ENCODE data around the gene GLT8D2.

GLT8D2 gene, protein sequence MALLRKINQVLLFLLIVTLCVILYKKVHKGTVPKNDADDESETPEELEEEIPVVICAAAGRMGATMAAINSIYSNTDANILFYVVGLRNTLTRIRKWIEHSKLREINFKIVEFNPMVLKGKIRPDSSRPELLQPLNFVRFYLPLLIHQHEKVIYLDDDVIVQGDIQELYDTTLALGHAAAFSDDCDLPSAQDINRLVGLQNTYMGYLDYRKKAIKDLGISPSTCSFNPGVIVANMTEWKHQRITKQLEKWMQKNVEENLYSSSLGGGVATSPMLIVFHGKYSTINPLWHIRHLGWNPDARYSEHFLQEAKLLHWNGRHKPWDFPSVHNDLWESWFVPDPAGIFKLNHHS

DNA sequence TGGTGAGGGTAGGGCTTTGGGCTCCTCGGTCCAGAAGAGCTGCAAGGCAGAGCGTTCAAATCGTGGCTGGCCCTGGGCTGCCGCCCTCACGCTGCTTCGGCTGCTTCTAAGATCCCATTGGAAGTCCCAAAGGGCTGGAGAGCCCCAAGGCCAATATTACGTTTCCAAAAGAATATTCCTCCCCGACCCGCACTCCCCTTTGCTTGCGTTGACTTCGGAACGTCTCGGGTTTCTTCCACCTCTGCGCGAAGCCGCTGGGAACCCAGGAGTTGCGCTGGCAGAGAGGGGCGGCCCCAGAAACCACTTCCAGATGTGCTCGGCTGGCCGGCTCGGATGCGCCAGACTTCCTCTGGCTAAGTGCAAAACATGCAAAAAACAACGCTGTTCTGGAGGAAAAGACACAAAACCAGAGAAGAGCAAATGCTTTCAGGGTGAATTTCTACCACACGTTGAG is at the start of gene GLT8D2:
Gene GLT8D2, minus strand, starts transcription at position 285 of the 454 bp plus-strand sequence. CDS start 30,539 bp downstream, outside the sequence.
- no peak for FAIRE-seq

DNA sequence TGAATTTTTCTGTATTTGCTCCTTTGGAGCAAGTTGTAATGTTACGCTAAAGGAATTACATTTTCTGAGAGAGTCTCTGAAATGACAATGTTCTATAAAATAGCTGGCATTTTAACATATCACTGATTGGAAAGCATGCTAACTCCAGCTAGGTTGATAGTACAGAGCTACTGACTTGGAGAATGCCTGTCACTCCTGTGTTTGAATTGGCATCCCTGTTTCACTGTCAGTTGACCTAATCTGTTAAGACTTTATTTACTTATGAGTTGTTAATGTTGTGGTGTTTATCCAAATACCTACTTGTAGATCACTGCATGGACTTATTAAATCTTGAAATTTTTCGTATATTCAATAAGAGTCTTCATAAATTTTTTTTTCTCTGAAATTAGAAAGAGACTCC is 48.0 kb upstream of the GLT8D2 start:
- no peak for FAIRE-seq

DNA sequence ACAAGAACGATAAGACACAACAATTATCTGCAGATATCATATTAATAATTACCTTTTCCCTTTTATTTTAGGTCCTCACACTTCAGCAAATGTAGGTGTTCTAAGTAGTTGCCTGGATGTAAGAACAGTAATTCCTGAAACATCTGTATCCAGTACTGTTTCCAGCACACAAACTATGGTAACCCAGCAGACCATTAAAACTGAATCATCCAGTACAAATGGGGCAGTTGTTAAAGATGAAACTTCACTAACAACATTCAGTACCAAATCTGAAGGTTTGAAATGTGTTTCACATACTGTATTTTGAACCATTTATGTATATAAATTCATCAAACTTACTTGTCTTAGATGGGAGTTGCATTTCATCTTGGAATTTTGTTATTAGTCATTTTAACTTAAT is 45.3 kb upstream of the GLT8D2 start:
- FAIRE-seq, result no peak

DNA sequence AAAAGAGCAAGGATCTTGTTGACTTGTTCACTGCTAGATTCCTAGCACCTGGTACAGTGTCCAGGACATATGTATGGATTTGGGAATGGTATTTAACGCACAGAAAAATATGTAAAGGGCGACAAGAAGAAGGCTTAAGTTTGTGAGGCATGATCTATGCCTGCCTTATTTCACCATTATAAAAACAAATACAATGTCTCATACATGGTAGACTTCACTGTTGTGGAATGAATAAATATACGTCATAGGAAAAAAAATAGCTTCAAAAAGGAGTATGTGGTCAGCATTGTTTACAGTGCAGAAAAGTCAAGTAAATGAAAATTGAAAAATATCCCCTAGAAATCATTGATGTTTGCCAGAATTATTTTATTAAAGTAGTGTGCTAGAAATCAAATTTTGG is 44.3 kb upstream of the GLT8D2 start:
- no peak for FAIRE-seq

DNA sequence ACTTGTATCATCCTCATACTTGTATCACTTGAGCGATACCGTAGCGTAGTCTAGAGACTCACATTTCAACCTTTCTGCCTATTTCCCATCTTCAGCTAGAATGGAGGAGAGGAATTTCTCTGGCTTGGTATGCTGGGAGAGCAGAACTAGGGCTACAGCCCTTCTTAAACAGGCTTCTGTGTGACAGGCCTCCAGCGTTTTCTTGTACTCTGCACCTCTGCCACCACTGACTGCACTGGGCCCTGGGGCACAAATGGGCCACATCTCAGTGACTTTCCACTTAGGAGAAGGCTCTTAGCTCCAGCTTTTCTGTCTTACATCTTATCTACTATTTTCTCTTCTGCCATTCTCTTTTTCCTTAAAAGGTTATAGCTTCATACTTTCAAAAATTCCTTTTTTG is 41.1 kb upstream of the GLT8D2 start:
- FAIRE-seq, result no peak

DNA sequence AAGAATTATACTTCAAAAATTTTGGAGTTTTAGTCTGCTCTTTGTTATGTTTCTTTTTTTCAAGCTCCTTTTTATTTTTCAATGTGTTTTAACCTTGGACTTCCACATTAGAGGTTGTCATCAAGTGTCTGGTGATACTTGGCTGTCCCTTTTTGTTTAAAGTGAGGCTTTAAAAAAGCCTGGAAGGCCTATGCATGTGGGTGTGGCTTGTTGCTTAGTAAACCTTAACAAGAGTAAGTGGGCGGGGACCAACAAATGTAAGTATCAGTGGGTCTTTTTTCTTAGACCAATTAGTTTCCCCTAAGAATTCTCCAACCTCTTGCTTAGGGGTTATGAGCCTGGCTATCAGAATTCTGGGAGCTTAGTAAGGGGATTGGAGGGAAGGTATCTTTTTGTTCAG is 40.7 kb upstream of the GLT8D2 start:
- no peak for FAIRE-seq

DNA sequence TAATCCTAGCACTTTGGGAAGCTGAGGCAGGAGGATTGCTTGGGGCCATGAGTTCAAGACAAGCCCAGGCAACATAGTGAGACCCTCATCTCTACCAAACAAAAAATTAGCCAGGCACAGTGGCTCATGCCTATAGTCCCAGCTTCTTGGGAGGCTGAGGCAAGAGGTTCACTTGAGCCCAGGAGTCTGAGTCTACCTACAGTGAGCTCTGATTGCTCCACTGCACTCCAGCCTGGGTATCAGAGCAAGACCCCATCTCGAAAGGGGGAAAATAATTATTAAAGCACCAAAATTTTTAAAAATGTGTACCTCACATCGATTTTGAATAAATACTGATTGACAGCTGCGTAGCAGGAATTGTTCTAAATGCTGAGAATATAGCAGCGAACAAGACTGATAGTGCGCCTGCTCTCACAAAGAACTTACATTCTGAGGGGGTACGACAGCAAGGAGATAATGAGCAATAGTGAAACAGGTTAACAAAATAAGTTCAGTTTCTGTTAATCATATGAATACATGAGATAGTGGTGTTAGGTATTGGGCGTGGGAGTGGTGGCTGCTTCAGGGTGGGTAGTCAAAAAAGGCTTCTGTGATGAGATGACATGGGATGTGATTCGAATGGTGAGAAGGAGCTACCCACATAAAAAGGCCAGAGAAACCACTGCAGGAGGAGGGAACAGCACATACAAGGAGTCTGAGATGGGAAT is 33.9 kb upstream of the GLT8D2 start:
- FAIRE-seq, result no peak

DNA sequence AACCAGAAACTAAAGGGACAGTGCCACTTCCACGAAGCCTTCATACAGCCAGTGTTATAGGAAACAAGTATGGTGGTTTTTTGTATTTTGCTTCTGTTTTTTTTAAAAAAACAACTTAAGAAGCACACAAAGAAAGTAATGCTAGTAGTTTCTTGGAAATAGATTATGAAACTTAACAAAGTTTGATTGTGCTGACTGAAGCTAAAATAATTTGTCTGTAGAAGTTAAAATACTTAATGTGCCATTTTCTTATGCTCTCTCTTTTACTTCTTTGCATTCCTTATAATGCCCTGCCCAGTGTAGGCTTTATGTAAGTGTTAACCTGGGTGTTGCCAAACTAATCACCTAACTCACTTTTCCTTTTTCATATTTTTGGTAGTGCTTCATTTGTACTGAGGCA is 30.8 kb upstream of the GLT8D2 start:
- FAIRE-seq, result no peak

DNA sequence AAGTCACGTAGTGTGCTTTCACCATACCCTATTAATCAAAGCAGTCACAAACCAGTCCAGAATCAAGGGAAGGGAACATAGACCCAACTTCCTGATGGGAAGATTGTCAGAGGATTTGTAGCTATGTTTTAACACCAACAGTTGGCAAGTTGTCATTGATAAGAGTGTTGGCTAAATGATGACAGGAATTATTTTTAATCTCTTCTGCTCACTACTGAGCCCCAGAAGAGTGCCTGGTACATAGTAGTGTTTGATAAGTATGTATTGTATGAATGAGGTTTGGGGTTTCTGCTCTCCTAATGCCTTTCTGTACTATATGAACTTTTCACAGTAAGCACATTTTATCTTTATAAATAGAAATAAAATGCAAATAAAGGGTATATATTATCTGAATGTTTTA is 29.0 kb upstream of the GLT8D2 start:
- FAIRE-seq, result no peak

DNA sequence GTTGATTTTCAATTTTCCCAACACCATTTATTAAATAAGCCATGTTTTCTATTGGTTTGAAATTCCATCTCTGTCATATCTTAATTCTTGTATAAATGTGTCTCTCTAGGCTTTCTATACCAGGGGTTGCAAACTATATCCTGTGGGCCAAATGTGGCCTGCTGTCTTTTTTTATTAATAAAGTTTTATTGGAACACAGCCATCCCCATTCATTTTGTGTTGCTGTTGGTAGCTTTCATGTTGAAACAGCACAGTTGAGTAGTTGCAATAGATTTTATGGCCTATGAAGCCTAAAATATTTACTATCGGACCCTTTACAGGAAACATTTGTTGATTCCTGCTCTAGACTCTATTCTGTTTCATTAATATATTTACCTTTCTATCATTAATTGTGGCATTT is 23.7 kb upstream of the GLT8D2 start:
- no peak for FAIRE-seq

DNA sequence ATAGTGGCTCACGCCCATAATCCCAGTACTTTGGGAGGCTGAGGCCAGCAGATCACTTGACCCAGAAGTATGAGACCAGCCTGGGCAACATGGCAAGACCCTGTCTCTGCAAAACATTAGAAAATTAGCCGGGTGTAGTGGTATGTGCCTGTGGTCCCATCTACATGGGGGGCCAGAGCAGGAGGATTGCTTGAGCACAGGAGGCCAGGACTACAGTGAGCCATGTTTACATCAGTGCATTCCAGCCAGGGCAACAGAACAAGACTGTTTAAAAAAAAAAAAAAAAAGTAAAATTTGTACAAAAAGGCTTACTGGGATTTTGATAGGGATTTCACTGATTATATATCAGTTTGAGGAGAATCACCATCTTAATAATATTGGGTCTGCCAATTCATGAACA is 22.1 kb upstream of the GLT8D2 start:
- no peak for FAIRE-seq

DNA sequence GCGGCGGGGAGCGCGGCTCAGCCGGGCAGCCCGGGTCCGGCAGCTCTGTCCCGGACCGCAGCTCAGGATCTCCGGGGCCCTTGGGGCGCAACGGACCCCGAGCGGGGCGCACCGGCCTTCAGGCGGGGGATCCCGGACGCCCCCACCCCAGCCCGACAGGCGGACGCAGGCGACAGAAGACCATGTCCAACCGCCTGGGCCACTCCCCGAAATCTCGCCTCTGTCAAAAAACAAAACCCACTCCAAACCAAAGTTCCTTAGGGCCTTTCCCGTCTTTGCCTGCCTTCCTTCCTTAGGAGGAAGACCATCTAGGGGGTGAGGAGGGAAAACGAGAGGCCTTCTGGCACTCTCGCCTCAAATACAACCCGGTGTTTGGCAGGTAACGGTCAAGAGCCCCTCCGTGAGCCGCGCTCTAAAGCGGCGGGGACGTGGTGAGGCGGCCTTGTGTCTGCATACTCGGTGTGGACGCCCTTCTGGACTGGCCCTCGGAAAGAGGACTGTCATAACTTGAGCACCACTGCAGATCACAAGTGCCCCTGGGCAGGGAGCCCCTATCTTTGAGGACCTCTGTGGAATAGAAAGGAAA is 14.9 kb upstream of the GLT8D2 start:
- no peak for FAIRE-seq

DNA sequence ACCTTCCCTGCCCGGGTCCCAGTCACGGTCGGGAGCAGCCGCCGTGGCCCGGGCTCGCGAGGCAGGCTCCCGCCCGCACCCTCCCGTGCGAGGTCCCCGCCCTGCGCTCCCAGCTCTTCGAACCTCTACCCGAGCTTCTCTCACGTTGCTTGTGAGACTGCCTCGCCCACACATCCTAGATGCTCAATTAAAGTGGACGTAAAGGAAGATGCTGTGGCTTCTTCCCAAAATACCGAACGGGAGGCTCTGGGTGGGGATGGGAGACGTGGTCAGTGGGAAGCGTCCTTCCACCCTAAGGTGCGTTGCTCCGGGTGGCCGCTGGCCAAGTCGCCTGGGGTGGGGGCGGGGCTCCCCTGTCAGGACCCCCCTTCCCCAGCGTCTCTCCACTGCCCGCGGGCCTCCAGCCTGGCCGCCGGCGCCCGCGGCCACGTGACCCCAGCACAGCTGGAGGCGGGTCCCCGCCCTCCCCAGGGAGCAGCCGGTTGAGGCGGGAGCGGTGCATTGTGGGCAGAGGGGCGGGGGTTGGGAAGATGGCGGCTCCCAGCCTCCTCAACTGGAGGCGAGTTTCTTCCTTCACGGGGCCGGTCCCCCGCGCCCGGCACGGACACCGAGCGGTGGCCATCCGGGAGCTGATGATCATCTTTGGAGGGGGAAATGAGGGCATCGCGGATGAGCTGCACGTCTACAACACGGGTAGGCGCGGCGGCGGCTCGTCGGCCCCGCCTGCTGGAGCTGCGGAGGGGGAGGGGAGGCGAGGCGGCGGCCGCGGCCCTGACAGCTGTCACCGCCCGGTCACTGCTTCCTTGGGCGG is 14.2 kb upstream of the GLT8D2 start, which contains the start of gene HCFC2:
Gene HCFC2, plus strand, starts transcription at position 501 of the 811 bp plus-strand sequence. Its CDS starts 30 bp downstream, at position 531.
- no peak for FAIRE-seq

DNA sequence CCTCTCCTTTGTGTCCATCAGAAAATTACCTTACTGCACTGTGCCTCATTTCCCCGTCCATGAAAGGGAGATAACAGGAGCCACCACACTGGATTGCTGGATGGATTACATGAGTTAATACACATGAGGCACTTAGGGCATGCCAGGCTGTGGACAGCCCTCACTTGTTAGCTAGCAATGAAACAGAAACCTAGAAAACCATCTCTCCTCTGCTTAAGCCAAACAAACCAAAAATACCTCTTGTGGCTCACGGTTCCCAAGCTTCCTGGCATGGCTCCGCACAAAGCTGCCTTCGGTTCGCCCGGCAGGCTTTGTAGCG is 13.7 kb upstream of the GLT8D2 start:
- FAIRE-seq, result no peak

DNA sequence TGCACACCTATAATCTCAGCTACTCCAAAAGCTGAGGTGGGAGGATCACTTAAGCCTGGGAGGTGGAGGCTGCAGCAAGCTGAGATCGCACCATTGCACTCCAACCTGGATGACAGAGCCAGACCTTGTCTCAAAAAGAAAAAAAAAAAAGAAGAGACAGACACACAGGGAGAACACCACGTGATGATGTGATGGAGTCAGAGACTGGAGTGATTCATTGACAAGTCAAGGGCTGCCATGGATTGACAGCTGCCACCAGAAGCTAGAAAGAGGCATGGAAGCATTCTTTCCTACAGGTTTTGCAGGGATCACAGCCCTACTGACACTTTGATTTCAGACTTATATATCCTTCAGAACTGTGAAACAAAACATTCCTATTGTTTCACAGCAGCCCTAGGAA is 10.8 kb upstream of the GLT8D2 start:
- no peak for FAIRE-seq

DNA sequence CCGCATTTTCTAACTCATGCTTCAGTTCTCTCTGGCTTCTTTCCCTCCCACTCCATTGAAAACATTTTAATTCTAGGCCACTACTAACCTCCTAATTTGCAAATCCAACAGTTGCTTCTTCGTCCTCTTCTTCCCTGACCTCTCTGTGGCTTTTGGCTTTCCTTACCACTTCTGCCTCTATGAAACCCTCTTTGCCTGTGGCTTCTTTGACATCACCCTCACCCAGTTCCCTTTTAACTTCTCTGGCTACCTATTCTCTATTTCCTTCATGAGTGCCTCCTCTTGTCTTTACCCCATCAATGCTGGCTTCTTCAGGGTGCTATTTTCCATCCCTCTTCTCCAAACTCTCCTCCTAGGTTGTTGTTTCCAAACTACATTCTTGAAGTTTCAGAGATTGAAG is 10.0 kb upstream of the GLT8D2 start:
- FAIRE-seq, result no peak

DNA sequence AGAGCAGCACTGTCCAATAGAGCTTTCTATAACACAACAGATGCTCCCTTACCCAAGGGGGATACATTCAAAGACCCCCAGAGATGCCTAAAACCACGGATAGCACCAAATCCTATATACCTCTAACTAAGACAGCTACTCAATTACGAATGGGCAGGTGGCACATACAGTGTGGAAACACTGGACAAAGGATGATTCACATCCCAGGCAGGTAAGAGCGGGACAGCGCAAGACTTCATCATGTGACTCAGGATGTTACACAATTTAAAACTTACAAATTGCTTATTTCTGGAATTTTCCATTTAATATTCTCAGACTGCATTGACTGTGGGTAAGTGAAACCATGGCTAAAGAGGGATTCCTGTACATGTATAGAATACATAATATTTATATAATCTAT is 8.8 kb upstream of the GLT8D2 start:
- no peak for FAIRE-seq

DNA sequence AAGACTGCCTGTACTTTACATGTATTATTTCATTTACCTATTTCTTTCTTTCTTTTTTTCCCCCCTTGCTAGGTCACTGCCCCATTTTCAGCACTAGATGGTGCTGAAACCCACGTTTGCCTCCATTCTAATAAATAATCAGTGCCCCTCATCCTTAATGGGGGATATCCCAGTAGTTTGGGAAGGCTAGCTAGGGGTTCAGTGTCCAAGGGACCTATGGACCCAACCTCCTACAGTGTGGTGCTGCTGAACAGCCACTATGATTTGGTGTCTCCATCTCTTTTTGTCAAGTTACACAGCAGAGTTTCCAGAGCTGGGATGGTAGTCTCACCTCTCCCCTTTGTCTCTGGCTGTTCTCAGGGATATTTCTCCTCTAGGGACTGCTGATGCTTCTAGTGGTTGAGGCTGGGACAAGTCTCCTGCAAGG is 7.8 kb upstream of the GLT8D2 start:
- FAIRE-seq, result peak; percentile 30

DNA sequence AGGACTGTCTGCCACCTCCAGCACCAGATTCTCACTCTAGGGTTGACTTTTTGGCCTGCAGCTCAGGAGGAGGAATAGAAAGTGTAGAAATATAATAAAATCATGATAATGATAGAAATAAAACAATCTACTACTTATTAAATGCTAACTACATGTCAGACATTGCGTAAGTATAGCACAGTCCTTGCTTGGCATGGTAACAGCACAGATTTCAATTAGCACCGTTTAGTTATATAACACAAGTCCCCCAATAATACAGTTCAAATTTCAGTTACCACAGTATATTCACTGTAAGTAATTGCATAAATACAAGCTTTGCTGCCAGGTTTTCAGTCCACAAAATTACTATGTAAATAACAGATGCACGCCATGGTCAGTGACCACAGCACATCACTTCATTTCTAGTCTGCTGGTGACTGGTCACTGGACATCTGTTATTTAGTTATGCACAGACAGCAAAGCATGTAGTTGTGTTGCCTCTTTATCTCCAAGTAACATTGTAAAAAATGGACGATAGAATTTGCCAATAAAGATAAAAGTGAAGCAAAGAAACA is 6.5 kb upstream of the GLT8D2 start:
- no peak for FAIRE-seq

DNA sequence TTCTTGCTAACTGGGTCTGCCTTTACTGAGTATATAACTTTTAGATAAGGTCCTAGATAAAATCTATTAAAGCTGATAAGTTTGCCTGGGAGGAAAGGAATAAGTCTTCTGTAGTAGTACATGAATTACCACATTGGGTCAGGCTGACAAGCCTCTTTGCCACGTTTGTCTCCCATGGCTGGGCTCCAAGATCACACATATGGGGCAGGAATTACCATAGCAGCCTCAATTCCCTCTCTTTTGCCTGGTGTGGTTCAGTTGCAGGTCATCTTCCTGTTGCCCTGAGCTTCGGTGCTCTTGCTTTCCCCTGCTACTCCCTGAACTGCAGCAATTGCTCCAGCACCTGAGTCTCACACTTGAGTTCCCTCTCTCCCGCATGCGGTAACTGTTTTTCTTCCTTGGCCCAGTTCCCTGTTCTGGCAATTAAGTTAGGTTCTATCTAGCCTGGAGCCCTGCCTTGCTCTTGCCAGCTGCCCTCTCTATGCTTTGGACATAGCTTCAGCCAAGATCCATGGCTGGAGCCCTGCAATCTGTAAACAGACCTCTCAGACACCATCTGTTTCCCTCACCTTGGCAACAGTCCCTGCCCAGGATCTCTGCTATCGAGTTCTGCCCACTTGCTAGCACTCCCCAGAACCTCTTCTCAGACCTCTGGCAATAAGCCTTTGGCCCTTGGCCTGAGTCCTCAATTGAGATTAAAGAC is 5.8 kb upstream of the GLT8D2 start:
- no peak for FAIRE-seq

DNA sequence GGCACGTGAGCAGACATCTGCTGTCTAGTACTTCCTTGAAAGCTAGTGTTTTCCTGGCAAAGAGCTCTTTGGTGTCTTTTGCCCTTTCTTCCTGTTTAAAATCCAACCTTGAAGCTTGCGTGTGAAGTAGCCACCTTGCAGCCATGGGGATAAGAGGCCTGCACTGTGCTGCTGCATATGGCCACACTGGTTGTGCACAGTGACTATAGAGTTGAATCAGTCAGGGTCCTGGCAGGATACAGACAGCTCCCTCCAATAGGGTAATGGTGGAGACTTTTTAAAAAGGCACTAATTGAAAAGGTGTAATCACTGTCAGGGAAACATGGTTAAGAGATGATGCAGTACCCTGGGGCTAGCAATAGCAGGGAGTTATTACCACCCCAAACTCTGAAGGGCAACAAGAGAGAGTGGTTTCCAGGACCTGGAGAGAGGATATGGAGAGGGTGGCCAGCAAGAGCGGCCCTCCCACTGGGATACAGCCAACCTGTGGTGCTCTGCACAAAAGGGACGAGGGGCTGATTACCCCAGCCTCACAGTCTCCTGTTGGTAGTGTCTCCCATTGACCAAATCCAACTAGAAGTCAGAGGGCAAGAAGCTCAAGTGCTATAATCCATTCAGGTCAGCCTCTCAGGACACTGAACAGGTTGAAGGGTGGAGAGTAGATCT is 4.8 kb upstream of the GLT8D2 start:
- no peak for FAIRE-seq

DNA sequence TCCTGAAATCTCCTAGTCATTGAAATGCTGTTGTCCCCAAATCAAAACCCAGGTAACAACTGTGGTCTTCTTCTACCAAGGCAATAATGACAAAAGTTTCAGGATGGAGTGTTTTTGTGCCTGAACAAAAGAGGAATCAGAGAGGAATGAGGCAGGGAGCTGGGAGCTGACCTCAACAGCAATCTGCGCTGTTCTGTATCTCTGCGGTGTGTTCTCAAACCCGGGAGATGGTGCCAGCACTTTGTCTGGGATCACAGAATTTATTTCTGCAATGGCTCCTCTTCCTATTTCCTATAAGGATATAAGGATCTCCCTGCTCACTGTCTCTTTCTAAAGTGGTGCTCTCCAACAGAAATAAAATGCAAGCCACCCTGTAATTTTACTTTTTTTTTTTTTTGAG is 449 bp upstream of the GLT8D2 start:
- FAIRE-seq, result no peak

All from A204.1 (cell line).